ENCODE data around the gene GNG7. TPM values are rescaled to one million over a fixed set of nuclear protein-coding genes. Genes with fewer than 3 reads are reported as not detected.
"Not testable (repeated sequence)": the region's sequence is repeated elsewhere in the genome, so short reads cannot be mapped to it uniquely, and the experiment has no call there.

GNG7 gene
- polyA plus RNA-seq, 3 donors: 2.8 to 4.0 (median 2.9) TPM

DNA sequence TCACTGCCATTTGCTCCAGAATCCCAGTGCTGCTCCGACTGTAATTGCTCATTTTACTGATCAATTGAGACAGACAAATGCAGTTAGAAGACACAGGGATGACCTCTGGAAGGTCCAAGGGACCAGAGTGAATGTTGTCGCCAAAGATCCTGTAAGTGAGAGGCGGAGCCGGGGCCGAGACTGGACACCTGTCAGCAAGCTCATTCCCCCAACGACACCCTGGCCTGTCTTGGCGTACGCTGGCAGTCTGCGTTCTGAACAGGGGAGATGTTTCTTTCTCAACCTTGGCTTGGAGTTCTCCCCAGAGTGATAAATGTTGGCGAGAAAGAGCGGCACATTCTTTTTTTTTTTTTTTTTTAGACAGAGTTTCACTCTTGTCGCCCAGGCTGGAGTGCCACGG is 202.3 kb downstream of the GNG7 start:
- H3K27ac ChIP-seq (ENCODE audit: low read depth, low read length): no peak overlapping the region
- whole genome bisulfite sequencing, 3 donors: 69 to 86% (median 85%) methylated on average over 13 of the region's 13 CpGs

DNA sequence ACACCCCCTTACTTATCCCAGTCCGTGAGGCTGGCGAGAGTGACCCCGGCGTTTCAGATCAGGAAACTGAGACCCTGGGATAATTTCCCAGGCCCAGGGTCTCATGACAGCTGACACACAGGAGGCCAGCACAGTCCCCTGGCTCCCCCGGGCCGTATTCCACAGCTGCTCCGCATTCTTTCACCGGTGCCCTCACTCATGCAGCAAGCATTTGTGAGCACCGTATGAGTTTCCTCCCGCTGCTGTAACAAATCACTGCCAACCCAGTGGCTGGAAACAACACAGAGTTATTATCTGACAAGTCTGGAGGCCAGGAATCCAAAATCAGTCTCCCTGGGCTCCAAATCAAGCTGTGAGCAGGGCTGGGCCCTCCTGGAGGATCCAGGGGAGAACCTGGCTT is 205.3 kb downstream of the GNG7 start:
- H3K27ac ChIP-seq (ENCODE audit: low read depth, low read length): no peak overlapping the region
- WGBS, 3 donors: 91 to 94% (median 91%) methylated on average over 10 of the region's 10 CpGs

GRCh38 chr19:2495651-2496316 is 206.7 kb downstream of the GNG7 start:
- H3K27ac ChIP-seq (ENCODE audit: low read depth, low read length): peak overlapping the region; percentile 48
- 16 to 26% (median 19%) methylated on average over 16 of the region's 16 CpGs for WGBS, 3 donors

DNA sequence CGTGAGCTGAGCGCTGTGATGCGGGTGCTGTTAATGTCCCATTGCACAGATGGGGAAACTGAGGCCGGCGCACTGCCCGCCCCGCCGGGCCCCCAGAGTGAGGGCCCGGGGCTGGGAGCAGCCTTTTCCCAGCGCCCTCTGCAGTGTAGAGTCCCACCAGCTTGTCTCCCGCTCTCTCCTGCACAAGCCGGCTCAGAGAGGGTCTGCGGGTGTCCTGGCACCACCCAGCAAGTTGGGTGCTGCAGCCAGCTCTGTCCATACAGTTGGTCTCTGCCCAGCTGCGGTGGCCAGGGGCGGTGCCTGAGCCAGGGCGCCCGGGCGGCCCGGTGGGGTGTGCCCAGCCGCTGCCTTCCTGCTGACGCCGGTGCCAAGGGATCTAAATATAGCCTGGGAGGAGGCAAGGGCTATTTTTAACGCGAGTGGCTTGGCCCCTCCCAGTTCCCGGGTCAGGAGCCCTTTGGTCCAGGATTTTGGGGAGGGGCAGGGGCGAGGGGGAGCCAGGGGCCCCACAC is 207.3 kb downstream of the GNG7 start:
- WGBS, 3 donors: 0 to 2% (median 1%) methylated on average over 26 of the region's 26 CpGs
- H3K27ac ChIP-seq (ENCODE audit: low read depth, low read length): no peak overlapping the region

DNA sequence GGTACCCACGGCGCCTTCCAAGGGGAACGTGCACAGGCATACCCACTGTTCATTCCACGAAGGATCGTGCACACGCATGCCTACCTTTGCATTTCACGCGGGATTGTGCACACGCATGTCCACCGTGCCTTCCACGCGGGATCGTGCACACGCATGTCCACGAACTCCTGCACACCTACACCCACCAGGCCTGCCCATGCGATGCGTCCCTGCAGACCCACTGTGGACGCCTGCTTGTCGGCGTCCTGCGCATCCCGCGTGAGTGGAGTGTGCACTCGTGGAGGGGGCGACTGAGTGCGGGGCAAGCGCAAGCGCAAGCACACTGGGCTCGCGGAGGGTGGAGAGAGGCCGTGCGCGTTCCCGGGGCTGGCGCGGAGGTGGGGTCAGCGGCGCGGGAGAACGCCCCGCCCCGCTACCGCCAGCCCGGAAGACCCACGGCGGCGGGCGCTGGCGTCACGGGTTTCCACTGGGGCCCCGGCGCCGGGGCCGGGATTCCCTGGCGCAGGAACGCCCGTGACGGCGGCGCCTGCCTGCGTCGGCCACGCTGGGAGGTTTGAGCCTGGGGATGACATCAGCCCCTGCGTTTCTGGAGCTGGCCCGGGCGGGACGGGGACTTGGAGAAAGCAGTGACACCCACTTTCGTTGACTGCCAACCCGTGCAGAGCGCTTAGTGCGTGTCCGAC is 207.9 kb downstream of the GNG7 start:
- 5 to 9% (median 8%) methylated on average over 66 to 72 of the region's 72 CpGs for WGBS, 3 donors
- H3K27ac ChIP-seq (ENCODE audit: low read depth, low read length): no peak overlapping the region

GRCh38 chr19:2494084-2494446 is 208.4 kb downstream of the GNG7 start:
- WGBS, 3 donors: 39 to 60% (median 50%) methylated on average over 21 of the region's 21 CpGs
- no peak overlapping the region for H3K27ac ChIP-seq (ENCODE audit: low read depth, low read length)

- H3K27ac ChIP-seq (ENCODE audit: low read depth, low read length): not testable (repeated sequence)
- 85 to 87% (median 85%) methylated on average over 14 of the region's 14 CpGs for WGBS, 3 donors
Measured at GRCh38 chr19:2493448-2493847, 209.0 kb downstream of the GNG7 start.

- 62 to 85% (median 67%) methylated on average over 6 to 8 of the region's 8 CpGs for WGBS, 3 donors
- H3K27ac ChIP-seq (ENCODE audit: low read depth, low read length): no peak overlapping the region
Measured at GRCh38 chr19:2492870-2493269, 209.6 kb downstream of the GNG7 start.

GRCh38 chr19:2491130-2491801 is 211.2 kb downstream of the GNG7 start:
- no peak overlapping the region for H3K27ac ChIP-seq (ENCODE audit: low read depth, low read length)

GRCh38 chr19:2490659-2491058 is 211.8 kb downstream of the GNG7 start:
- H3K27ac ChIP-seq (ENCODE audit: low read depth, low read length): no peak overlapping the region
- WGBS, 3 donors: 60 to 69% (median 67%) methylated on average over 7 of the region's 7 CpGs

More at GRCh38 chr19:2491130-2491801, 211.2 kb downstream of the GNG7 start:
- WGBS, 3 donors: 28 to 41% (median 40%) methylated on average over 23 of the region's 23 CpGs

DNA sequence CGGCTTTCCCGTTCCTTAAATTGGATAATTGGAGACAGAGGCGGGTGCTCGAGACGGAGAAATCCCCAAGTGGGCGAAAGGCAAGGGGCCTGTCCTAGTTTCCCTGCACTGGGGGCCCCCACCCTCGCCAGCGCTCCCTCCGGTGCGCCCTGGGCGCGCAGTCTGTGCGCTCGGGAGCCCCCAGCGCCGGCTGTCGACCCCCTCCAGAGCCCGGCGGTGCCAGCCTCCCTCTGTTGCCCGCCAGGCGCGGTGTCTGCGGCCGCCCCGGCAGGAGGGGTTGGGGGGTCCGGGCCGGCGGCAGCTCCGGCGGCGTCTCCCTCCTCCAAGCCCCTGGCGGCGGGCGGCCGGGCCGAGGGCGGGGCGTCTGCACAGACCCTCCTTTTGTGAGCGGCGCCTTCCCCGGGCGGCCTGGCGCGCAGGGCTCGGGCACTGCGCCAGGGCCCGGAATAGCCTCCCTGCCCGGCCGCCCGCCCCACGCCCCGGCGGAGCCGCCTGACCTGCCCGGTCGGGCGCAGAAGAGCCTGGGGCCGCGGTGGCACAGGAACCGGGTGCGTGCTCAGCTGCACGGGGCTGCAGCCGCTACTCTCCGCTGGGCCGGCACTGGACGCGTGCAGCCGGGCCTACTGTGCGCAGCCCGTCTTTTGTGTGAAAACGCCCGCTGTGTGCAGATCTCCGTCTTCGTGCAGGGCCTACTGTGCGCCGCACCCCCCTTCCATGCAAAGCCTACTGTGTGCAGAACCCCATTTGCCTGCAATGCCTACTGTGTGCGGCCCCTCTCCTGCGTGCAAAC is 213.4 kb downstream of the GNG7 start:
- 2 to 5% (median 5%) methylated on average over 29 to 78 of the region's 78 CpGs for WGBS, 3 donors
- no peak overlapping the region for H3K27ac ChIP-seq (ENCODE audit: low read depth, low read length)

- no peak overlapping the region for H3K27ac ChIP-seq (ENCODE audit: low read depth, low read length)
- 4 to 38% (median 5%) methylated on average over 28 to 32 of the region's 32 CpGs for WGBS, 3 donors
Measured at GRCh38 chr19:2488405-2488941, 214.0 kb downstream of the GNG7 start.

DNA sequence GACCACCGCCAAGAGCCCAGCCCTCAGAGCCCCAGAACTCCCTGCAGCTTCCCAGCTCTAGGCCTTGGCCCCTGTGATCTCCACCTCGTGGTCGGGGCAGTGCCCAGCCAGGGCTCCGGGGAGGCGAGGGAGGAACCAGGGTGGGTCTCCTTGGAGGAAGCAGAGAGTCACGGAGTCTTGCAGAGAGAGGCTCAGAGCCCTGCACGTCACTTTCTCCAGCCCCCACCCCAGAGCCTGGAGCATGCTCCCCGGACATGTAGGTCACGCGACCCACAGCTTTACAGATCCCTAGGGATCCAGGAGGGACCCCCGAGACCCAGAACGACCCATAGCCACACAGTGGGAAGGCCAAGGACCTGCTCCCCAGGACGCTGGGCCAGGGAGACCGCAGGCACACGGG is 214.7 kb downstream of the GNG7 start:
- 19 to 49% (median 20%) methylated on average over 15 of the region's 15 CpGs for WGBS, 3 donors
- no peak overlapping the region for H3K27ac ChIP-seq (ENCODE audit: low read depth, low read length)

DNA sequence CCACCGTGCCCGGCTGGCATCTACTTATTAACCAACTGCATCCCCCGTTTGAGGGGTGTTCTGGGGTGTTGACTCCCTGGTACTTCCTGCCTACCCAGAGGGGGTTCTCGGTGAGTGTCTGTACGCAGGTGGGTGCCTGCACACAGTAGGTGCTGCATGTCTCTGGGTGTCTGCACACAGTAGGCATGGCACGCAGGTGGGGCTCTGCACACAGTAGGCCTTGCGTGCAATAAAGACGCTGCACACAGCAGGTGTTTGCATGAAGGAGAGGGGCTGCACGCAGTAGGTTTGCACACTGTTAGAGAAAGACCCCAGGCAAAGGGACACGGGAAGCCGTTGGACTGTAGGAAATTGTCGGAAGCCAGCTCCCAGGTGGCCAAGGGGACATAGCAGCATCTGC is 215.4 kb downstream of the GNG7 start:
- 87 to 88% (median 88%) methylated on average over 12 of the region's 12 CpGs for WGBS, 3 donors
- no peak overlapping the region for H3K27ac ChIP-seq (ENCODE audit: low read depth, low read length)

DNA sequence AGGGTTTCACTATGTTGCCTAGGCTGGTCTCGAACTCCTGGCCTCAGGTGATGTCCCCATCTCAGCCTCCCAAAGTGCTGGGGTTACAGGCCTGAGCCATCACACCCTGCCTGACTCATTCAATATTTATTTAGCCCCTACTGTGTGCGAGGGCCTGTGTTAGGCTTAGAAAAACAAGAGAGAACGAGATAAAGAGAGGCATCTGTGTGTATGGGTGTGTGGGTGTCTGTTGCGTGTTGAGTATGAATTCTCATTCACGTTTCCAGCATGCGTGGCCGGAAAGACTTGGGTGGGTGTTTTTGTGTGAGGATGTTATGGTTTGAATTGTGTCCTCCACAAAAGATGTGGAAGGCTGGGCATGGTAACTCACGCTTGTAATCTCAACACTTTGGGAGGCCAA is 217.1 kb downstream of the GNG7 start:
- WGBS, 3 donors: 66 to 83% (median 76%) methylated on average over 8 of the region's 8 CpGs
- no peak overlapping the region for H3K27ac ChIP-seq (ENCODE audit: low read depth, low read length)

GRCh38 chr19:2484178-2484937 is 218.1 kb downstream of the GNG7 start:
- H3K27ac ChIP-seq (ENCODE audit: low read depth, low read length): no peak overlapping the region
- WGBS, 3 donors: 79 to 84% (median 82%) methylated on average over 13 of the region's 13 CpGs

DNA sequence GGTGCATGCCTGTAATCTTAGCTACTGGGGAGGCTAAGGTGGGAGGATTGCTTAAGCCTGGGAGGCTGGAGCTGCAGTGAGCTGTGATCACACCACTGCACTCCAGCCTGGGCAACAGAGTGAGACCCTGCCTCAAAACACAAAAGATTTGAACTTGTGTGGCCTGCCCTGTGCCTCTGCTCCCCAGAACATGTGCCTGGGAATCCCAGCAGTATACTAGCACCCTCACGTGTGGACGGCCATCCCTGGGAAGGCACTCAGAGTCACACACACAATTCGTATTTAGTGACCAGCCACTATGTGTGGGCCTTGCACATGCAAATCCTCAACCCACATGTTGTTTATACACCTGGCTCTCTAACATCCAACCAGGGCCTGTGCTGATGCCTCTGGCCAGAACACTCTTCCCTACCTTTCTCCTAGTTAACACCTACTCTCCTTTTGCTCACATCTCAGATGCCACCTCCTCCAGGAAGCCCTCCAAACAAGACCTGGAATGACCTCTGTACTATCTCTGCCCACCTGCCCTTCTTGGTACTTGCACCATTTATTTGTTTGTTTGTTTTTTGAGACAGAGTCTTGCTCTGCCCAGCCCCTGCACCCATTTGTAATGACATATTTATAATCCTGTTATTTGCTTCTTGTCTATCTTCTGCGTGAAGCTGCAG is 218.9 kb downstream of the GNG7 start:
- no peak overlapping the region for H3K27ac ChIP-seq (ENCODE audit: low read depth, low read length)
- 87 to 94% (median 88%) methylated on average over 4 of the region's 4 CpGs for WGBS, 3 donors

Measured in adipose tissue (tissue), 3 donors.